ENCODE measurements around the gene SYTL4. TPM values are rescaled to one million over a fixed set of nuclear protein-coding genes. Genes with fewer than 3 reads are reported as not detected.
A peak's percentile ranks its signal among the peaks of the same experiment; 100 is the strongest.

The SYTL4 gene
- total and polyA plus RNA-seq, 2 donors = 0.94 to 2.1 TPM

- Histone ChIP-seq H3K27me3 (ENCODE audit: control insufficient read depth in 2 of 2, insufficient read depth in 1 of 2, low read length in 1 of 2) (no peaks in the 10 kb centered on the region), H3K4me3 (ENCODE audit: low read length in 2 of 2) (no peak overlapping the region)
- WGBS = 96% methylated on average over 13 of the region's 13 CpGs
Observed at GRCh38 chrX:100662170-100662569, 69.8 kb downstream of the SYTL4 start.

GRCh38 chrX:100659431-100660137, 72.3 kb downstream of the SYTL4 start:
- Histone ChIP-seq H3K4me3 (ENCODE audit: low read length in 2 of 2) (no peak overlapping the region), H3K4me1 (ENCODE audit: control insufficient read depth in 2 of 2, insufficient read depth in 2 of 2, low read length in 2 of 2) (no peaks in the 10 kb centered on the region), H3K27ac (ENCODE audit: low read depth in 1 of 2, low read length in 1 of 2) (no peak overlapping the region), H3K9me3 (ENCODE audit: control insufficient read depth in 2 of 2, insufficient read depth in 1 of 2, low read length in 1 of 2) (no peaks in the 10 kb centered on the region), H3K27me3 (ENCODE audit: control insufficient read depth in 2 of 2, insufficient read depth in 1 of 2, low read length in 1 of 2) (no peaks in the 10 kb centered on the region), H3K36me3 (ENCODE audit: control insufficient read depth in 2 of 2, insufficient read depth in 2 of 2, low read length in 1 of 2) (no peaks in the 10 kb centered on the region)
- WGBS = 95% methylated on average over 4 of the region's 4 CpGs
- DNase-seq (ENCODE audit: low read depth in 6 of 9, low spot score in 9 of 9) = no peak

More at GRCh38 chrX:100662170-100662569, 69.8 kb downstream of the SYTL4 start:
- DNase-seq (ENCODE audit: low read depth in 6 of 9, low spot score in 9 of 9) = no peak
- Histone ChIP-seq H3K4me1 (ENCODE audit: control insufficient read depth in 2 of 2, insufficient read depth in 2 of 2, low read length in 2 of 2) (no peaks in the 10 kb centered on the region), H3K36me3 (ENCODE audit: control insufficient read depth in 2 of 2, insufficient read depth in 2 of 2, low read length in 1 of 2) (no peaks in the 10 kb centered on the region), H3K9me3 (ENCODE audit: control insufficient read depth in 2 of 2, insufficient read depth in 1 of 2, low read length in 1 of 2) (no peaks in the 10 kb centered on the region), H3K27ac (ENCODE audit: low read depth in 1 of 2, low read length in 1 of 2) (no peak overlapping the region)

- Histone ChIP-seq H3K9me3 (ENCODE audit: control insufficient read depth in 2 of 2, insufficient read depth in 1 of 2, low read length in 1 of 2) (no peaks in the 10 kb centered on the region), H3K36me3 (ENCODE audit: control insufficient read depth in 2 of 2, insufficient read depth in 2 of 2, low read length in 1 of 2) (no peaks in the 10 kb centered on the region), H3K4me3 (ENCODE audit: low read length in 2 of 2) (no peak overlapping the region), H3K4me1 (ENCODE audit: control insufficient read depth in 2 of 2, insufficient read depth in 2 of 2, low read length in 2 of 2) (no peaks in the 10 kb centered on the region), H3K27me3 (ENCODE audit: control insufficient read depth in 2 of 2, insufficient read depth in 1 of 2, low read length in 1 of 2) (no peaks in the 10 kb centered on the region), H3K27ac (ENCODE audit: low read depth in 1 of 2, low read length in 1 of 2) (no peak overlapping the region)
- DNase-seq (ENCODE audit: low read depth in 6 of 9, low spot score in 9 of 9) = no peak
- WGBS = 69% methylated on average over 3 of the region's 3 CpGs
Observed at GRCh38 chrX:100658941-100659381, 73.0 kb downstream of the SYTL4 start.

- no peaks in the 10 kb centered on the region for H3K9me3 ChIP-seq (ENCODE audit: control insufficient read depth in 2 of 2, insufficient read depth in 1 of 2, low read length in 1 of 2)
- no peaks in the 10 kb centered on the region for H3K4me1 ChIP-seq (ENCODE audit: control insufficient read depth in 2 of 2, insufficient read depth in 2 of 2, low read length in 2 of 2)
- 56% methylated on average over 3 of the region's 3 CpGs for WGBS
- H3K36me3 ChIP-seq (ENCODE audit: control insufficient read depth in 2 of 2, insufficient read depth in 2 of 2, low read length in 1 of 2) = no peaks in the 10 kb centered on the region
- H3K27me3 ChIP-seq (ENCODE audit: control insufficient read depth in 2 of 2, insufficient read depth in 1 of 2, low read length in 1 of 2) = no peaks in the 10 kb centered on the region
- no peak overlapping the region for H3K27ac ChIP-seq (ENCODE audit: low read depth in 1 of 2, low read length in 1 of 2)
- DNase-seq (ENCODE audit: low read depth in 6 of 9, low spot score in 9 of 9) = no peak
- no peak overlapping the region for H3K4me3 ChIP-seq (ENCODE audit: low read length in 2 of 2)
Observed at GRCh38 chrX:100654261-100654660, 77.7 kb downstream of the SYTL4 start.

GRCh38 chrX:100652266-100652665, 79.7 kb downstream of the SYTL4 start:
- no peaks in the 10 kb centered on the region for H3K27me3 ChIP-seq (ENCODE audit: control insufficient read depth in 2 of 2, insufficient read depth in 1 of 2, low read length in 1 of 2)
- H3K36me3 ChIP-seq (ENCODE audit: control insufficient read depth in 2 of 2, insufficient read depth in 2 of 2, low read length in 1 of 2) = no peaks in the 10 kb centered on the region
- no peaks in the 10 kb centered on the region for H3K4me1 ChIP-seq (ENCODE audit: control insufficient read depth in 2 of 2, insufficient read depth in 2 of 2, low read length in 2 of 2)
- no peaks in the 10 kb centered on the region for H3K9me3 ChIP-seq (ENCODE audit: control insufficient read depth in 2 of 2, insufficient read depth in 1 of 2, low read length in 1 of 2)
- no peak overlapping the region for H3K27ac ChIP-seq (ENCODE audit: low read depth in 1 of 2, low read length in 1 of 2)
- WGBS = 98% methylated on average over 2 of the region's 2 CpGs
- DNase-seq (ENCODE audit: low read depth in 6 of 9, low spot score in 9 of 9) = no peak
- H3K4me3 ChIP-seq (ENCODE audit: low read length in 2 of 2) = no peak overlapping the region

GRCh38 chrX:100650841-100651240, 81.1 kb downstream of the SYTL4 start:
- 97% methylated on average over 1 of the region's 1 CpG for WGBS
- Histone ChIP-seq H3K9me3 (ENCODE audit: control insufficient read depth in 2 of 2, insufficient read depth in 1 of 2, low read length in 1 of 2) (no peaks in the 10 kb centered on the region), H3K27me3 (ENCODE audit: control insufficient read depth in 2 of 2, insufficient read depth in 1 of 2, low read length in 1 of 2) (no peaks in the 10 kb centered on the region), H3K27ac (ENCODE audit: low read depth in 1 of 2, low read length in 1 of 2) (no peak overlapping the region), H3K36me3 (ENCODE audit: control insufficient read depth in 2 of 2, insufficient read depth in 2 of 2, low read length in 1 of 2) (no peaks in the 10 kb centered on the region), H3K4me3 (ENCODE audit: low read length in 2 of 2) (no peak overlapping the region), H3K4me1 (ENCODE audit: control insufficient read depth in 2 of 2, insufficient read depth in 2 of 2, low read length in 2 of 2) (no peaks in the 10 kb centered on the region)
- DNase-seq (ENCODE audit: low read depth in 6 of 9, low spot score in 9 of 9) = no peak

GRCh38 chrX:100649550-100650356, 82.2 kb downstream of the SYTL4 start:
- no peaks in the 10 kb centered on the region for H3K27me3 ChIP-seq (ENCODE audit: control insufficient read depth in 2 of 2, insufficient read depth in 1 of 2, low read length in 1 of 2)
- peak overlapping the region in 1 of 2 donors; percentile 11 for H3K27ac ChIP-seq (ENCODE audit: low read depth in 1 of 2, low read length in 1 of 2)
- no peaks in the 10 kb centered on the region for H3K9me3 ChIP-seq (ENCODE audit: control insufficient read depth in 2 of 2, insufficient read depth in 1 of 2, low read length in 1 of 2)
- H3K4me1 ChIP-seq (ENCODE audit: control insufficient read depth in 2 of 2, insufficient read depth in 2 of 2, low read length in 2 of 2) = no peaks in the 10 kb centered on the region
- H3K36me3 ChIP-seq (ENCODE audit: control insufficient read depth in 2 of 2, insufficient read depth in 2 of 2, low read length in 1 of 2) = no peaks in the 10 kb centered on the region
- WGBS = 88% methylated on average over 12 of the region's 12 CpGs
- no peak overlapping the region for H3K4me3 ChIP-seq (ENCODE audit: low read length in 2 of 2)
- no peak for DNase-seq (ENCODE audit: low read depth in 6 of 9, low spot score in 9 of 9)

GRCh38 chrX:100648458-100649417, 83.2 kb downstream of the SYTL4 start:
- Histone ChIP-seq H3K4me3 (ENCODE audit: low read length in 2 of 2) (no peak overlapping the region), H3K27me3 (ENCODE audit: control insufficient read depth in 2 of 2, insufficient read depth in 1 of 2, low read length in 1 of 2) (no peaks in the 10 kb centered on the region), H3K9me3 (ENCODE audit: control insufficient read depth in 2 of 2, insufficient read depth in 1 of 2, low read length in 1 of 2) (no peaks in the 10 kb centered on the region), H3K36me3 (ENCODE audit: control insufficient read depth in 2 of 2, insufficient read depth in 2 of 2, low read length in 1 of 2) (no peaks in the 10 kb centered on the region), H3K27ac (ENCODE audit: low read depth in 1 of 2, low read length in 1 of 2) (peak overlapping the region in 1 of 2 donors; percentile 7), H3K4me1 (ENCODE audit: control insufficient read depth in 2 of 2, insufficient read depth in 2 of 2, low read length in 2 of 2) (no peaks in the 10 kb centered on the region)
- no peak for DNase-seq (ENCODE audit: low read depth in 6 of 9, low spot score in 9 of 9)
- WGBS = 93% methylated on average over 8 of the region's 8 CpGs

All from thymus (tissue), 11 donors.